NCI-H1417 (cell line): ENCODE measurements around the gene RFLNA.

Experiments used
- DNase-seq, 3 experiments: peaks; one replicate each; lab custom pipeline; 2025; lab: John Stamatoyannopoulos, UW

RFLNA gene

GRCh38 chr12:124336742-124337520, 42.0 kb downstream of the RFLNA start:
- DNase-seq = no peak

- no peak for DNase-seq
Observed at GRCh38 chr12:124337622-124338021, 42.7 kb downstream of the RFLNA start.

- DNase-seq = no peak
Observed at GRCh38 chr12:124338448-124338847, 43.6 kb downstream of the RFLNA start.

GRCh38 chr12:124338876-124339603, 44.1 kb downstream of the RFLNA start:
- no peak for DNase-seq

GRCh38 chr12:124340080-124340900, 45.4 kb downstream of the RFLNA start:
- DNase-seq = no peak

- no peak for DNase-seq
Observed at GRCh38 chr12:124341645-124342069, 46.8 kb downstream of the RFLNA start.

GRCh38 chr12:124344022-124344421, 49.1 kb downstream of the RFLNA start:
- DNase-seq = no peak

GRCh38 chr12:124344526-124344925, 49.6 kb downstream of the RFLNA start:
- DNase-seq = no peak

GRCh38 chr12:124345795-124346194, 50.9 kb downstream of the RFLNA start:
- no peak for DNase-seq

GRCh38 chr12:124346425-124347168, 51.7 kb downstream of the RFLNA start:
- no peak for DNase-seq

GRCh38 chr12:124347335-124347734, 52.4 kb downstream of the RFLNA start:
- DNase-seq = no peak

- DNase-seq = peak in 1 of 3 experiments; percentile 12
Observed at GRCh38 chr12:124347805-124348658, 53.1 kb downstream of the RFLNA start.

GRCh38 chr12:124348659-124349380, 53.9 kb downstream of the RFLNA start:
- no peak for DNase-seq

GRCh38 chr12:124350491-124350890, 55.6 kb downstream of the RFLNA start:
- no peak for DNase-seq

GRCh38 chr12:124351422-124351821, 56.5 kb downstream of the RFLNA start:
- DNase-seq = no peak

- no peak for DNase-seq
Observed at GRCh38 chr12:124352257-124352656, 57.4 kb downstream of the RFLNA start.

- DNase-seq = peak; percentile 24 to 63 (median 26)
Observed at GRCh38 chr12:124352839-124353238, 57.9 kb downstream of the RFLNA start.

GRCh38 chr12:124354400-124354799, 59.5 kb downstream of the RFLNA start:
- DNase-seq = no peak

GRCh38 chr12:124356221-124356620, 61.3 kb downstream of the RFLNA start:
- DNase-seq = no peak

GRCh38 chr12:124357616-124358015, 62.7 kb downstream of the RFLNA start:
- no peak for DNase-seq
